Activated naive CD8-positive, alpha-beta T cell treated with anti-CD3 and anti-CD28 coated beads for 36 hours (primary cell): Measurements from ENCODE around the gene AGTR1. TPM values are rescaled to one million over a fixed set of nuclear protein-coding genes. Genes with fewer than 3 reads are reported as not detected.
"Not testable (repeated sequence)": the region's sequence is repeated elsewhere in the genome, so short reads cannot be mapped to it uniquely, and the experiment has no call there.

Experiments
- DNase-seq: peaks from one replicate; pipeline ENCODE4 v3.0.0; 2021
- H3K27ac Mint-ChIP-seq: one replicate; pipeline ENCODE4 v1.8.0; 2022; ENCODE audit warnings: mild to moderate bottlenecking, moderate library complexity, mixed read lengths
- H3K27me3 Mint-ChIP-seq: one replicate; pipeline ENCODE4 v1.8.0; 2022; ENCODE audit warnings: mild to moderate bottlenecking, mixed read lengths
- H3K36me3 Mint-ChIP-seq: one replicate; pipeline ENCODE4 v1.8.0; 2021; ENCODE audit warnings: mild to moderate bottlenecking, mixed read lengths
- H3K4me1 Mint-ChIP-seq: one replicate; pipeline ENCODE4 v1.8.0; 2021; ENCODE audit warnings: mixed read lengths
- H3K4me3 Mint-ChIP-seq: one replicate; pipeline ENCODE4 v1.8.0; 2022; ENCODE audit warnings: mild to moderate bottlenecking, moderate library complexity, mixed read lengths
- H3K9me3 Mint-ChIP-seq: one replicate; pipeline ENCODE4 v1.8.0; 2022; ENCODE audit warnings: mixed read lengths
- total RNA-seq, 2 experiments: library from RNA; stranded (reverse); gene quantifications; one replicate each; pipeline ENCODE4 v1.2.3, GENCODE V29; 2021

Gene AGTR1
- total RNA-seq, 2 experiments from 2014 or later = not detected

- no peak for DNase-seq
- H3K4me3 Mint-ChIP-seq = no peak overlapping the region
- H3K4me1 Mint-ChIP-seq = no peaks in the 10 kb centered on the region
- H3K27me3 Mint-ChIP-seq = no peaks in the 10 kb centered on the region
- no peak overlapping the region for H3K27ac Mint-ChIP-seq
- no peaks in the 10 kb centered on the region for H3K9me3 Mint-ChIP-seq
- H3K36me3 Mint-ChIP-seq = no peaks in the 10 kb centered on the region
Observed at GRCh38 chr3:148763156-148763680, 65.5 kb downstream of the AGTR1 start.

- H3K4me3 Mint-ChIP-seq = no peak overlapping the region
- no peaks in the 10 kb centered on the region for H3K36me3 Mint-ChIP-seq
- no peak overlapping the region for H3K27ac Mint-ChIP-seq
- no peaks in the 10 kb centered on the region for H3K4me1 Mint-ChIP-seq
- no peak for DNase-seq
- H3K9me3 Mint-ChIP-seq = no peaks in the 10 kb centered on the region
- no peaks in the 10 kb centered on the region for H3K27me3 Mint-ChIP-seq
Observed at GRCh38 chr3:148763986-148764935, 66.6 kb downstream of the AGTR1 start.

GRCh38 chr3:148772361-148772760, 74.7 kb downstream of the AGTR1 start:
- DNase-seq = no peak

GRCh38 chr3:148772835-148773234, 75.1 kb downstream of the AGTR1 start:
- Mint-ChIP-seq H3K4me3 (no peak overlapping the region), H3K36me3 (no peaks in the 10 kb centered on the region), H3K27ac (no peak overlapping the region), H3K27me3 (no peaks in the 10 kb centered on the region), H3K9me3 (peaks cover 3% of the 10 kb centered on the region), H3K4me1 (no peaks in the 10 kb centered on the region)
- DNase-seq = no peak

More at GRCh38 chr3:148772361-148772760, 74.7 kb downstream of the AGTR1 start:
- no peak overlapping the region for H3K4me3 Mint-ChIP-seq
- H3K9me3 Mint-ChIP-seq = peaks cover 3% of the 10 kb centered on the region
- H3K27me3 Mint-ChIP-seq = no peaks in the 10 kb centered on the region
- H3K36me3 Mint-ChIP-seq = no peaks in the 10 kb centered on the region
- no peaks in the 10 kb centered on the region for H3K4me1 Mint-ChIP-seq
- H3K27ac Mint-ChIP-seq = no peak overlapping the region

- no peak overlapping the region for H3K27ac Mint-ChIP-seq
- H3K4me3 Mint-ChIP-seq = no peak overlapping the region
- no peaks in the 10 kb centered on the region for H3K27me3 Mint-ChIP-seq
- DNase-seq = no peak
- no peaks in the 10 kb centered on the region for H3K4me1 Mint-ChIP-seq
- H3K9me3 Mint-ChIP-seq = peaks cover 3% of the 10 kb centered on the region
- H3K36me3 Mint-ChIP-seq = no peaks in the 10 kb centered on the region
Observed at GRCh38 chr3:148773805-148774204, 76.1 kb downstream of the AGTR1 start.

GRCh38 chr3:148778926-148779325, 81.2 kb downstream of the AGTR1 start:
- Mint-ChIP-seq H3K4me1 (no peaks in the 10 kb centered on the region), H3K9me3 (peaks cover 1% of the 10 kb centered on the region), H3K27ac (no peak overlapping the region), H3K4me3 (no peak overlapping the region), H3K27me3 (no peaks in the 10 kb centered on the region), H3K36me3 (no peaks in the 10 kb centered on the region)
- DNase-seq = no peak

- not testable (repeated sequence) for H3K27ac Mint-ChIP-seq, H3K27me3 Mint-ChIP-seq, H3K4me1 Mint-ChIP-seq, H3K4me3 Mint-ChIP-seq, DNase-seq, H3K36me3 Mint-ChIP-seq, H3K9me3 Mint-ChIP-seq
Observed at GRCh38 chr3:148785026-148785425, 87.3 kb downstream of the AGTR1 start.

GRCh38 chr3:148786159-148786558, 88.5 kb downstream of the AGTR1 start:
- H3K4me1 Mint-ChIP-seq, H3K4me3 Mint-ChIP-seq, H3K27me3 Mint-ChIP-seq, H3K9me3 Mint-ChIP-seq, H3K27ac Mint-ChIP-seq, DNase-seq, H3K36me3 Mint-ChIP-seq: not testable (repeated sequence)

GRCh38 chr3:148789146-148789545, 91.4 kb downstream of the AGTR1 start:
- Mint-ChIP-seq H3K27me3 (no peaks in the 10 kb centered on the region), H3K4me1 (no peaks in the 10 kb centered on the region), H3K4me3 (no peak overlapping the region), H3K27ac (no peak overlapping the region), H3K9me3 (no peaks in the 10 kb centered on the region), H3K36me3 (no peaks in the 10 kb centered on the region)
- DNase-seq = no peak

- Mint-ChIP-seq H3K36me3 (no peaks in the 10 kb centered on the region), H3K9me3 (no peaks in the 10 kb centered on the region), H3K4me1 (no peaks in the 10 kb centered on the region), H3K27ac (no peak overlapping the region), H3K27me3 (no peaks in the 10 kb centered on the region), H3K4me3 (no peak overlapping the region)
- no peak for DNase-seq
Observed at GRCh38 chr3:148789906-148790305, 92.2 kb downstream of the AGTR1 start.

- Mint-ChIP-seq H3K4me1 (no peaks in the 10 kb centered on the region), H3K27ac (no peak overlapping the region), H3K27me3 (no peaks in the 10 kb centered on the region), H3K9me3 (no peaks in the 10 kb centered on the region), H3K4me3 (no peak overlapping the region), H3K36me3 (no peaks in the 10 kb centered on the region)
- no peak for DNase-seq
Observed at GRCh38 chr3:148790370-148790769, 92.7 kb downstream of the AGTR1 start.

GRCh38 chr3:148790851-148791735, 93.4 kb downstream of the AGTR1 start:
- H3K27me3 Mint-ChIP-seq = no peaks in the 10 kb centered on the region
- no peak for DNase-seq
- H3K9me3 Mint-ChIP-seq = no peaks in the 10 kb centered on the region
- H3K36me3 Mint-ChIP-seq = no peaks in the 10 kb centered on the region
- no peak overlapping the region for H3K27ac Mint-ChIP-seq
- H3K4me1 Mint-ChIP-seq = no peaks in the 10 kb centered on the region
- no peak overlapping the region for H3K4me3 Mint-ChIP-seq

GRCh38 chr3:148791920-148792319, 94.2 kb downstream of the AGTR1 start:
- no peak overlapping the region for H3K27ac Mint-ChIP-seq
- no peaks in the 10 kb centered on the region for H3K27me3 Mint-ChIP-seq
- DNase-seq = no peak
- no peaks in the 10 kb centered on the region for H3K36me3 Mint-ChIP-seq
- no peaks in the 10 kb centered on the region for H3K4me1 Mint-ChIP-seq
- no peaks in the 10 kb centered on the region for H3K9me3 Mint-ChIP-seq
- H3K4me3 Mint-ChIP-seq = no peak overlapping the region

- H3K27ac Mint-ChIP-seq = no peak overlapping the region
- H3K36me3 Mint-ChIP-seq = no peaks in the 10 kb centered on the region
- no peaks in the 10 kb centered on the region for H3K9me3 Mint-ChIP-seq
- no peaks in the 10 kb centered on the region for H3K27me3 Mint-ChIP-seq
- no peak for DNase-seq
- no peak overlapping the region for H3K4me3 Mint-ChIP-seq
- H3K4me1 Mint-ChIP-seq = no peaks in the 10 kb centered on the region
Observed at GRCh38 chr3:148792516-148792915, 94.8 kb downstream of the AGTR1 start.
